Measurements from ENCODE around the gene BAHCC1. TPM values are rescaled to one million over a fixed set of nuclear protein-coding genes. Genes with fewer than 3 reads are reported as not detected.

Gene BAHCC1
- total and polyA plus RNA-seq, 9 of the 15 experiments (the other 6 are each of a cell fraction or from before 2014, with no cell fraction given): 0.14 to 26.9 (median 5.0) TPM

GRCh38 chr17:81484195-81484979, 89.1 kb downstream of the BAHCC1 start (continued):
- TF ChIP-seq HMGXB4 (CRISPR knock-in tag; IDR thresholded peaks at IDR 0.05) (no peak), TRIM28 (IDR thresholded peaks at IDR 0.05) (no peak), ZBED1 (IDR thresholded peaks at IDR 0.05) (no peak), KLF10 (CRISPR knock-in tag; IDR thresholded peaks at IDR 0.05) (no peak), KLF1 (tag; IDR thresholded peaks at IDR 0.05) (no peak), TCF3 (CRISPR knock-in tag; IDR thresholded peaks at IDR 0.05) (peak; percentile 32), ATF2 (CRISPR knock-in tag; IDR thresholded peaks at IDR 0.05) (no peak; the same call in 1 of the 2 replicates), SIRT6 (IDR thresholded peaks at IDR 0.05; ENCODE audit: low read depth, low read length) (no peak), ETV6 (IDR thresholded peaks at IDR 0.05; ENCODE audit: borderline replicate concordance in 1 of 2, low read depth in 2 of 2, low read length in 1 of 2) (no peak), ETV6 (CRISPR knock-in tag; IDR thresholded peaks at IDR 0.05; ENCODE audit: borderline replicate concordance) (no peak; the same call in 1 of the 2 replicates), ZNF324 (CRISPR knock-in tag; IDR thresholded peaks at IDR 0.05) (no peak), ZNF224 (CRISPR knock-in tag; IDR thresholded peaks at IDR 0.05) (no peak), MCM7 (IDR thresholded peaks at IDR 0.05) (no peak), ZNF512 (tag; IDR thresholded peaks at IDR 0.05) (no peak), MTF1 (CRISPR knock-in tag; IDR thresholded peaks at IDR 0.05; ENCODE audit: borderline replicate concordance) (no peak), NCOR1 (IDR thresholded peaks at IDR 0.05) (peak; percentile 26; the same call in 1 of the 2 replicates), ETV5 (CRISPR knock-in tag; IDR thresholded peaks at IDR 0.05; ENCODE audit: low read depth) (peak; percentile 74), MYBL2 (IDR thresholded peaks at IDR 0.05; ENCODE audit: low read depth) (no peak), MYBL2 (CRISPR knock-in tag; IDR thresholded peaks at IDR 0.05; ENCODE audit: borderline replicate concordance) (no peak), HDGF (IDR thresholded peaks at IDR 0.05) (no peak), NFE2 (IDR thresholded peaks at IDR 0.05; ENCODE audit: low read depth) (no peak), E2F6 (IDR thresholded peaks at IDR 0.05; ENCODE audit: borderline replicate concordance in 1 of 2, extremely low read depth in 1 of 2, insufficient read depth in 1 of 2, insufficient read length in 1 of 2, low read depth in 1 of 2, low read length in 1 of 2, poor library complexity in 1 of 2, severe bottlenecking in 1 of 2) (peak; percentile 71 to 94), ILF3 (IDR thresholded peaks at IDR 0.05; ENCODE audit: borderline replicate concordance) (peak; percentile 74; the same call in 1 of the 2 replicates), PHF21A (IDR thresholded peaks at IDR 0.05; ENCODE audit: borderline replicate concordance, low read depth) (no peak)
